Fibroblast of villous mesenchyme (primary cell): ENCODE data around the gene DGCR2. TPM values are rescaled to one million over a fixed set of nuclear protein-coding genes. Genes with fewer than 3 reads are reported as not detected.

Source experiments
- DNase-seq: peaks from one replicate; pipeline ENCODE4 v3.0.0-alpha.2; 2010; ENCODE audit warnings: low read depth
- H3K4me3 ChIP-seq: 2 replicates; pipeline ENCODE4 v1.5.1; 2011; ENCODE audit warnings: low read depth, mild to moderate bottlenecking, low read length
- CTCF ChIP-seq: IDR thresholded peaks from 2 replicates; pipeline ENCODE4 v1.5.1; 2012; ENCODE audit warnings: low read depth, mild to moderate bottlenecking, low read length; ENCODE audit not compliant: insufficient read depth
- total RNA-seq: library from RNA; depleted of rRNA; stranded (reverse); fragments of >200 nt; gene quantifications from 2 replicates; pipeline ENCODE4 v1.2.3, GENCODE V29; 2012

Gene DGCR2
- total RNA-seq, 1 donor: 53.5 TPM

- H3K4me3 ChIP-seq: no peak within 1 kb of the TSS
- DNase-seq: no peak
- TF ChIP-seq CTCF: no peak
These were observed 27.8 kb upstream of the DGCR2 start, which contains the start of gene GSC2 for GRCh38 chr22:19149991-19150390. Gene GSC2, minus strand, starts transcription at chr22:19150292. Its CDS starts 9 bp downstream, at chr22:19150283.

- no peak for TF ChIP-seq CTCF
- H3K4me3 ChIP-seq: no peak overlapping the region
- DNase-seq: no peak
These were observed 27.1 kb upstream of the DGCR2 start for GRCh38 chr22:19149047-19149883.

GRCh38 chr22:19148417-19149046 is 26.3 kb upstream of the DGCR2 start:
- DNase-seq: no peak
- TF ChIP-seq CTCF: no peak
- no peak overlapping the region for H3K4me3 ChIP-seq

- no peak overlapping the region for H3K4me3 ChIP-seq
- no peak for TF ChIP-seq CTCF
- no peak for DNase-seq
These were observed 25.1 kb upstream of the DGCR2 start for GRCh38 chr22:19147195-19147780.

GRCh38 chr22:19146215-19146968 is 24.2 kb upstream of the DGCR2 start:
- TF ChIP-seq CTCF: no peak
- no peak overlapping the region for H3K4me3 ChIP-seq
- DNase-seq: no peak

GRCh38 chr22:19143967-19144400 is 21.8 kb upstream of the DGCR2 start:
- no peak for TF ChIP-seq CTCF
- DNase-seq: peak; percentile 16
- peak overlapping the region; percentile 99 for H3K4me3 ChIP-seq
